ENCODE results near the gene MBD3L5. TPM values are rescaled to one million over a fixed set of nuclear protein-coding genes. Genes with fewer than 3 reads are reported as not detected.
"Not testable (repeated sequence)": the region's sequence is repeated elsewhere in the genome, so short reads cannot be mapped to it uniquely, and the experiment has no call there.

Gene MBD3L5
- total and polyA plus RNA-seq, 11 donors: not detected

DNA sequence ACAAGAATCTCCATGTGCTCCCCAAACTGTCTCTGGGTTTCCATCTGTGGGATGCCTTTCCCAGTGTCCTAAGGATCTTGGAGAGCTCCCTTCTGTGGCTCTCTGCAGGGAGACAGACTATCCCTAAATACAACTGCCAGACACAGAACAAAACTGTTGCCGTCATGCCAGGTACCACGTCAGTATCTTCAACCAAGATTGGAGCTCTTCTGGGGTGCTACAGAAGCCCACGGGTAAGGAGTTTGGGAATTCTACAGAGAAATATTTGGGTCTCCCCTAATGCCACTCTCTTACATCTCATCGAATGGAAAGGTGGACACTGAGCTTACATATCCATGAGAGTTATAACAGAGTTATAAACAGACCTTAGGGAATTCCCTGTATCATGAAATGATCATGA lies 33.0 kb downstream of the MBD3L5 start:
- ATAC-seq (no peak), DNase-seq (no peak)
- peaks cover 0 to 6% (median 0%) of the 10 kb centered on the region in 12 donors for H3K9me3 ChIP-seq
- TF ChIP-seq POLR2A (IDR thresholded peaks at IDR 0.05): no peak
- TF ChIP-seq, protein P1, sequence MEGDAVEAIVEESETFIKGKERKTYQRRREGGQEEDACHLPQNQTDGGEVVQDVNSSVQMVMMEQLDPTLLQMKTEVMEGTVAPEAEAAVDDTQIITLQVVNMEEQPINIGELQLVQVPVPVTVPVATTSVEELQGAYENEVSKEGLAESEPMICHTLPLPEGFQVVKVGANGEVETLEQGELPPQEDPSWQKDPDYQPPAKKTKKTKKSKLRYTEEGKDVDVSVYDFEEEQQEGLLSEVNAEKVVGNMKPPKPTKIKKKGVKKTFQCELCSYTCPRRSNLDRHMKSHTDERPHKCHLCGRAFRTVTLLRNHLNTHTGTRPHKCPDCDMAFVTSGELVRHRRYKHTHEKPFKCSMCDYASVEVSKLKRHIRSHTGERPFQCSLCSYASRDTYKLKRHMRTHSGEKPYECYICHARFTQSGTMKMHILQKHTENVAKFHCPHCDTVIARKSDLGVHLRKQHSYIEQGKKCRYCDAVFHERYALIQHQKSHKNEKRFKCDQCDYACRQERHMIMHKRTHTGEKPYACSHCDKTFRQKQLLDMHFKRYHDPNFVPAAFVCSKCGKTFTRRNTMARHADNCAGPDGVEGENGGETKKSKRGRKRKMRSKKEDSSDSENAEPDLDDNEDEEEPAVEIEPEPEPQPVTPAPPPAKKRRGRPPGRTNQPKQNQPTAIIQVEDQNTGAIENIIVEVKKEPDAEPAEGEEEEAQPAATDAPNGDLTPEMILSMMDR (IDR thresholded peaks at IDR 0.05): no peak
- H3K4me1 ChIP-seq: no peaks in the 10 kb centered on the region
- H3K36me3 ChIP-seq: no peaks in the 10 kb centered on the region
- H3K27me3 ChIP-seq: no peaks in the 10 kb centered on the region
- intact Hi-C loops (cut with DNase I): loop anchor here in 1 of 10 donors (10.0 kb wide), 1 partner anchor 1771 kb away; the partner anchor contains the start of genes MBD3L1 and ZNF558
- H3K4me3 ChIP-seq: no peak overlapping the region
- WGBS, 4 donors: 71 to 76% (median 74%) methylated on average over 4 of the region's 4 CpGs
- no peak overlapping the region for H3K27ac ChIP-seq

DNA sequence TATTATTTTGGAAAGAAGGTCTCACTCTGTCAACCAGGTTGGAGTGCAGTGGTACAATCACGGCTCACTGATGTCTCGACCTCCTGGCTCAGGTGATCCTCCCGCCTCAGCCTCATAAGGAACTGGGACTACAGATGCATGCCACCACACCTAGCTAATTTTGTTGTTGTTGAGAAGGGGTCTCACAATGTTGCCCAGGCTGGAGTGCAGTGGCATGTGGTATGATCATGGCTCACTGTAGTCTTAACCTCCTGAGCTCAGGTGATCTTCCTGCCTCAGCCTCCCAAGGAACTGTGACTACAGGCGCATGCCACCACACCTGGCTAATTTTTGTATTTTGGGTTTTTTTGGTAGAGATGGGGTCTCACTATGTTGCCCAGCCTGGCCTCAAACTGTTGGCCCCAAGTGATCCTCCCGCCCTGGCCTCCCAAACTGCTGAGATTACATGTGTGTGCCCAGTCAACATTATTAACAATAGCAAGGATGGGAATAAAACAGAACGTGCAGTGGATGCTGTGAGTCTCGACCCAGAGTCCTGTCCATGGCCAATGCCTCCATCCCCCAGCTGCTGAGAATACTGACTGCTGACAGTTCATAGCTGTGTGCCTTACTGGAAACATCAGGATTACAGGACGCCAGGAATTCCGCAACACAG lies 33.5 kb downstream of the MBD3L5 start:
- Histone ChIP-seq H3K27ac (no peak overlapping the region), H3K9me3 (peaks cover 0 to 6% (median 0%) of the 10 kb centered on the region in 12 donors), H3K36me3 (no peaks in the 10 kb centered on the region), H3K27me3 (no peaks in the 10 kb centered on the region), H3K4me1 (no peaks in the 10 kb centered on the region), H3K4me3 (no peak overlapping the region)
- no peak for TF ChIP-seq POLR2A (IDR thresholded peaks at IDR 0.05)
- intact Hi-C loops (cut with DNase I): loop anchor here in 1 of 10 donors (10.0 kb wide), 1 partner anchor 1771 kb away; the partner anchor contains the start of genes MBD3L1 and ZNF558
- ATAC-seq (no peak), DNase-seq (no peak)
- 89 to 95% (median 92%) methylated on average over 9 of the region's 9 CpGs for WGBS, 4 donors

DNA sequence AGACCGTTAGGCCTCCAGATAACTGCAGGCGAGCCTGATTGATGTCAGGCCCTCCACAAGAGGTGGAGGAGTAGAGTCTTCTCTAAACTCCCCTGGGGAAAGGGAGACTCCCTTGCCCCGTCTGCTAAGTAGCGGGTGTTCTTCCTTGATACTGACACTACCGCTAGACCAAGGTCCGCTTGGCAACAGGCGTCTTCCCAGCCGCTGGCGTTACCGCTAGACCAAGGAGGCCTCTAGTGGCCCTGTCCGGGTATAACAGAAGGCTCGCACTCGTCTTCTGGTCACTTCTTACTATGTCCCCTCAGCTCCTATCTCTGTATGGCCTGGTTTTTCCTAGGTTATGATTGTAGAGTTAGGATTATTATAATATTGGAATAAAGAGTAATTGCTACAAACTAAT lies 36.7 kb downstream of the MBD3L5 start:
- intact Hi-C loops (cut with DNase I): loop anchor here in 1 of 10 donors (5.0 to 10.0 kb wide), 2 partner anchors 560 to 1768 kb away; partner anchors contain the start of genes MBD3L1, PET100, XAB2 and ZNF558
- DNase-seq: peak in 1 of 5 donors; percentile 29

DNA sequence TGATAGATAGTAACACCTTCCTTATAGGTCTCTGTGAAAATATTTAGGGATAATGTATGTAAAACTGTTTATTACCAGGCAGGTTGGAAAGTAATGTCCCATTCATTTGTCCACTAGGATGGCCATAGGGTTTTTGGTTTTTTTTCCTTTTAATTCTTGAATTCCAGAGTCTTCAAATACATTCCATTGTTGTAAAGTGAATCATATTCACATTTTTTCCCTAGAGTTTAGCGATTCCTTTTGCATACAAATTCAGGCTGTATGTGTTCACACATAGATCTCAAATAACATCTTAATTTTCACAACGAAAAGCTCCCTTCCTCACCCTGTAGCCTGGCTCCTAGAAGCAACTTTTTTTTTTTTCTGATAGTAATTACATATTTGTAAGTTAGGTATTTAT lies 37.3 kb downstream of the MBD3L5 start:
- TF ChIP-seq POLR2A (IDR thresholded peaks at IDR 0.05): no peak
- TF ChIP-seq, protein P1 (IDR thresholded peaks at IDR 0.05): no peak
- intact Hi-C loops (cut with DNase I): loop anchor here in 1 of 10 donors (5.0 to 10.0 kb wide), 2 partner anchors 560 to 1767 kb away; partner anchors contain the start of genes MBD3L1, PET100, XAB2 and ZNF558
- no peak overlapping the region for H3K27ac ChIP-seq
- H3K4me1 ChIP-seq: peaks cover 0 to 15% (median 9%) of the 10 kb centered on the region in 12 donors
- DNase-seq (no peak), ATAC-seq (no peak)
- no peaks in the 10 kb centered on the region for H3K27me3 ChIP-seq
- H3K36me3 ChIP-seq: peaks cover 0 to 22% (median 20%) of the 10 kb centered on the region in 9 donors
- H3K9me3 ChIP-seq: peaks cover 0 to 9% (median 0%) of the 10 kb centered on the region in 12 donors
- WGBS, 4 donors: 85 to 93% (median 88%) methylated on average over 2 of the region's 2 CpGs
- no peak overlapping the region for H3K4me3 ChIP-seq

More for the DNA sequence above, 36.7 kb downstream of the MBD3L5 start:
- not testable (repeated sequence) for H3K9me3 ChIP-seq, H3K4me3 ChIP-seq, H3K27me3 ChIP-seq, H3K27ac ChIP-seq, ATAC-seq
- peaks cover 0 to 16% (median 14%) of the 10 kb centered on the region in 9 donors for H3K36me3 ChIP-seq
- WGBS, 4 donors: 40 to 46% (median 43%) methylated on average over 10 to 13 of the region's 13 CpGs
- peaks cover 0 to 15% (median 9%) of the 10 kb centered on the region in 12 donors for H3K4me1 ChIP-seq
- TF ChIP-seq, protein P1 (IDR thresholded peaks at IDR 0.05): peak in 4 of 12 donors; percentile 14 to 35 (median 24)
